Trophoblast cell (in vitro differentiated cells and primary cell): Measurements from ENCODE around the gene NINL.

Experiments
- DNase-seq, 2 donors: peaks; one replicate each; pipeline ENCODE4 v3.0.0-alpha.2; 2016
- H2AFZ ChIP-seq: 2 replicates; pipeline ENCODE4 v1.6.1; 2013; ENCODE audit warnings: low read length, moderate library complexity, mild to moderate bottlenecking; ENCODE audit not compliant: insufficient read depth, poor library complexity
- H2AK5ac ChIP-seq: 2 replicates; pipeline ENCODE4 v1.6.1; 2013; ENCODE audit warnings: mild to moderate bottlenecking, low read length
- H2BK120ac ChIP-seq: 2 replicates; pipeline ENCODE4 v1.6.1; 2013; ENCODE audit warnings: low read length, mild to moderate bottlenecking, moderate library complexity; ENCODE audit not compliant: insufficient read depth, poor library complexity
- H2BK12ac ChIP-seq: 2 replicates; pipeline ENCODE4 v1.6.1; 2013; ENCODE audit warnings: mild to moderate bottlenecking, low read length, moderate library complexity
- H2BK5ac ChIP-seq: 2 replicates; pipeline ENCODE4 v1.6.1; 2013; ENCODE audit warnings: low read length, low read depth, moderate library complexity, mild to moderate bottlenecking; ENCODE audit not compliant: poor library complexity
- H3K14ac ChIP-seq: 2 replicates; pipeline ENCODE4 v1.6.1; 2013; ENCODE audit warnings: mild to moderate bottlenecking, low read length
- H3K18ac ChIP-seq: 2 replicates; pipeline ENCODE4 v1.6.1; 2013; ENCODE audit warnings: mild to moderate bottlenecking, low read length
- H3K23ac ChIP-seq: 2 replicates; pipeline ENCODE4 v1.6.1; 2013; ENCODE audit warnings: low read length
- H3K27ac ChIP-seq: 2 replicates; pipeline ENCODE4 v1.5.1; 2013; ENCODE audit warnings: low read depth, mild to moderate bottlenecking, inconsistent platforms, low read length, moderate library complexity
- H3K27me3 ChIP-seq: 2 replicates; pipeline ENCODE4 v1.6.1; 2013; ENCODE audit warnings: inconsistent platforms, mild to moderate bottlenecking, low read length, moderate library complexity; ENCODE audit not compliant: insufficient read depth
- H3K36me3 ChIP-seq, 2 experiments: 1 replicate in 1 of 2; 2 replicates in 1 of 2; pipeline ENCODE4 v1.6.1; 2013; ENCODE audit warnings: low read length in 2 of 2, mild to moderate bottlenecking in 2 of 2, moderate library complexity in 1 of 2; ENCODE audit not compliant: insufficient read depth in 2 of 2, control insufficient read depth in 1 of 2
- H3K4ac ChIP-seq: 2 replicates; pipeline ENCODE4 v1.6.1; 2013; ENCODE audit warnings: low read depth, mild to moderate bottlenecking, low read length, moderate library complexity
- H3K4me1 ChIP-seq, 2 experiments: 1 replicate in 1 of 2; 2 replicates in 1 of 2; pipeline ENCODE4 v1.6.1; 2013; ENCODE audit warnings: low read length in 2 of 2, mild to moderate bottlenecking in 2 of 2, moderate library complexity in 1 of 2; ENCODE audit not compliant: insufficient read depth in 2 of 2, control insufficient read depth in 1 of 2
- H3K4me2 ChIP-seq: 2 replicates; pipeline ENCODE4 v1.6.1; 2013; ENCODE audit warnings: inconsistent platforms, mild to moderate bottlenecking, low read length, moderate library complexity
- H3K4me3 ChIP-seq: 2 replicates; pipeline ENCODE4 v1.5.1; 2013; ENCODE audit warnings: mild to moderate bottlenecking, low read depth, low read length, inconsistent platforms
- H3K79me1 ChIP-seq: one replicate; pipeline ENCODE4 v1.6.1; 2013; ENCODE audit warnings: low read length
- H3K79me2 ChIP-seq: 2 replicates; pipeline ENCODE4 v1.6.1; 2013; ENCODE audit warnings: low read length, mild to moderate bottlenecking; ENCODE audit not compliant: control insufficient read depth, insufficient read depth, poor library complexity
- H3K9ac ChIP-seq: 2 replicates; pipeline ENCODE4 v1.6.1; 2013; ENCODE audit warnings: mild to moderate bottlenecking, low read length
- H3K9me3 ChIP-seq: 2 replicates; pipeline ENCODE4 v1.6.1; 2013; ENCODE audit warnings: low read depth, mild to moderate bottlenecking, control low read depth, inconsistent platforms, low read length; ENCODE audit not compliant: insufficient read depth
- H4K12ac ChIP-seq: 2 replicates; pipeline ENCODE4 v1.6.1; 2013; ENCODE audit warnings: low read depth, mild to moderate bottlenecking, low read length, moderate library complexity
- H4K8ac ChIP-seq: 2 replicates; pipeline ENCODE4 v1.6.1; 2013; ENCODE audit warnings: low read depth, mild to moderate bottlenecking, low read length, moderate library complexity
- H4K91ac ChIP-seq: one replicate; pipeline ENCODE4 v1.6.1; 2013; ENCODE audit warnings: low read depth, mild to moderate bottlenecking, low read length, moderate library complexity
- WGBS: extraction: QIAGEN DNeasy Blood & Tissue Kit; methylation state at CpG from one replicate; pipeline ENCODE4 v1.1.7; 2013; ENCODE audit warnings: missing lambda C conversion rate; ENCODE audit not compliant: insufficient read length, insufficient coverage; ENCODE audit errors: extremely low coverage; 5-methylcytosine and 5-hydroxymethylcytosine counted together

Gene NINL

GRCh38 chr20:25574411-25574810, 10.9 kb downstream of the NINL start:
- H2AK5ac ChIP-seq, result no peak overlapping the region
- H2BK5ac ChIP-seq, result no peak overlapping the region
- H4K91ac ChIP-seq, result no peak overlapping the region
- no peak overlapping the region for H2BK12ac ChIP-seq
- H3K4me3 ChIP-seq, result no peak overlapping the region
- peaks cover 1 to 10% of the 10 kb centered on the region in 2 experiments for H3K4me1 ChIP-seq
- peak in 1 of 2 donors; percentile 16 for DNase-seq
- no peaks in the 10 kb centered on the region for H3K79me1 ChIP-seq
- H3K4ac ChIP-seq, result no peak overlapping the region
- H3K79me2 ChIP-seq, result peaks cover 4% of the 10 kb centered on the region
- no peak overlapping the region for H3K14ac ChIP-seq
- H2AFZ ChIP-seq, result no peak overlapping the region
- no peak overlapping the region for H3K18ac ChIP-seq
- no peak overlapping the region for H2BK120ac ChIP-seq
- no peak overlapping the region for H3K23ac ChIP-seq
- no peak overlapping the region for H3K9ac ChIP-seq
- no peak overlapping the region for H3K4me2 ChIP-seq
- peaks cover 6 to 7% of the 10 kb centered on the region in 2 experiments for H3K36me3 ChIP-seq
- no peak overlapping the region for H4K12ac ChIP-seq
- H3K27me3 ChIP-seq, result no peaks in the 10 kb centered on the region
- no CpG with 5 or more reads among the region's 3 CpGs for WGBS
- H3K27ac ChIP-seq, result no peak overlapping the region
- no peak overlapping the region for H4K8ac ChIP-seq
- H3K9me3 ChIP-seq, result peaks cover 2% of the 10 kb centered on the region

GRCh38 chr20:25573288-25574251, 11.8 kb downstream of the NINL start:
- Histone ChIP-seq H3K27me3 (no peaks in the 10 kb centered on the region), H2AFZ (no peak overlapping the region), H4K91ac (no peak overlapping the region), H3K4ac (peak overlapping the region; percentile 60), H3K79me1 (no peaks in the 10 kb centered on the region), H3K4me3 (no peak overlapping the region), H3K4me2 (no peak overlapping the region), H2BK120ac (no peak overlapping the region), H3K9me3 (peaks cover 2% of the 10 kb centered on the region), H3K36me3 (peaks cover 2 to 3% of the 10 kb centered on the region in 2 experiments), H3K9ac (no peak overlapping the region), H3K23ac (no peak overlapping the region), H2BK5ac (no peak overlapping the region), H3K14ac (no peak overlapping the region), H2AK5ac (no peak overlapping the region), H4K12ac (no peak overlapping the region), H3K27ac (no peak overlapping the region), H3K4me1 (peaks cover 3 to 10% of the 10 kb centered on the region in 2 experiments), H3K18ac (no peak overlapping the region), H3K79me2 (no peaks in the 10 kb centered on the region), H4K8ac (no peak overlapping the region), H2BK12ac (no peak overlapping the region)
- WGBS, result no CpG with 5 or more reads among the region's 6 CpGs
- DNase-seq, result no peak

GRCh38 chr20:25571817-25572216, 13.5 kb downstream of the NINL start:
- no peaks in the 10 kb centered on the region for H3K79me1 ChIP-seq
- no peak overlapping the region for H2AFZ ChIP-seq
- no peak overlapping the region for H2BK5ac ChIP-seq
- H4K8ac ChIP-seq, result no peak overlapping the region
- H3K4ac ChIP-seq, result no peak overlapping the region
- no peak overlapping the region for H3K4me2 ChIP-seq
- no peak overlapping the region for H3K14ac ChIP-seq
- DNase-seq, result no peak
- H3K4me1 ChIP-seq, result peaks cover 3 to 10% of the 10 kb centered on the region in 2 experiments
- H4K91ac ChIP-seq, result no peak overlapping the region
- H4K12ac ChIP-seq, result no peak overlapping the region
- no peaks in the 10 kb centered on the region for H3K27me3 ChIP-seq
- peaks cover 2 to 3% of the 10 kb centered on the region in 2 experiments for H3K36me3 ChIP-seq
- no peak overlapping the region for H3K9ac ChIP-seq
- no peak overlapping the region for H3K23ac ChIP-seq
- H3K4me3 ChIP-seq, result no peak overlapping the region
- H3K79me2 ChIP-seq, result no peaks in the 10 kb centered on the region
- H3K18ac ChIP-seq, result no peak overlapping the region
- H2AK5ac ChIP-seq, result no peak overlapping the region
- WGBS, result no CpG with 5 or more reads among the region's 2 CpGs
- H3K9me3 ChIP-seq, result peaks cover 2% of the 10 kb centered on the region
- H2BK12ac ChIP-seq, result no peak overlapping the region
- no peak overlapping the region for H2BK120ac ChIP-seq
- H3K27ac ChIP-seq, result no peak overlapping the region

- Histone ChIP-seq H2BK12ac (no peak overlapping the region), H3K9ac (no peak overlapping the region), H3K4me2 (no peak overlapping the region), H3K79me1 (no peaks in the 10 kb centered on the region), H2BK5ac (no peak overlapping the region), H2BK120ac (no peak overlapping the region), H3K4me1 (peaks cover 3 to 10% of the 10 kb centered on the region in 2 experiments), H3K79me2 (peaks cover 3% of the 10 kb centered on the region), H3K23ac (no peak overlapping the region), H3K14ac (no peak overlapping the region), H3K4me3 (no peak overlapping the region), H2AK5ac (no peak overlapping the region), H3K4ac (no peak overlapping the region), H2AFZ (no peak overlapping the region), H3K9me3 (peaks cover 2% of the 10 kb centered on the region), H3K18ac (no peak overlapping the region), H3K27me3 (no peaks in the 10 kb centered on the region), H4K91ac (no peak overlapping the region), H4K12ac (no peak overlapping the region), H3K27ac (no peak overlapping the region), H3K36me3 (peaks cover 2 to 3% of the 10 kb centered on the region in 2 experiments), H4K8ac (no peak overlapping the region)
- no peak for DNase-seq
- no CpG with 5 or more reads among the region's 2 CpGs for WGBS
These were observed 14.1 kb downstream of the NINL start for GRCh38 chr20:25571240-25571639.
